Activated CD8-positive, alpha-beta T cell treated with anti-CD3 and anti-CD28 coated beads for 36 hours (primary cell): ENCODE results near the gene F2. TPM values are rescaled to one million over a fixed set of nuclear protein-coding genes. Genes with fewer than 3 reads are reported as not detected.

ENCODE experiments used
- ATAC-seq: fragments of 200-7000 bp; cut with Tn5 transposase; one replicate; pipeline ENCODE4 v1.10.0; 2021; ENCODE audit warnings: mild to moderate bottlenecking, moderate library complexity
- CTCF ChIA-PET: fragments of 350-600 bp; sonication (Branson Sonifier 250); formaldehyde crosslinking; loops from one replicate; lab custom pipeline; 2021; ENCODE audit warnings: antibody characterized with exemption; lab: Charles Lee
- POLR2A ChIA-PET: fragments of 350-600 bp; sonication (Branson Sonifier 250); formaldehyde crosslinking; loops from one replicate; lab custom pipeline; 2021; ENCODE audit warnings: antibody characterized with exemption; lab: Charles Lee
- DNase-seq: peaks from one replicate; pipeline ENCODE4 v3.0.0-alpha.2; 2020
- H3K27ac Mint-ChIP-seq: one replicate; pipeline ENCODE4 v1.8.0; 2021; ENCODE audit warnings: mild to moderate bottlenecking, mixed read lengths
- H3K27me3 Mint-ChIP-seq: one replicate; pipeline ENCODE4 v1.8.0; 2021; ENCODE audit warnings: mixed read lengths
- H3K36me3 Mint-ChIP-seq: one replicate; pipeline ENCODE4 v1.8.0; 2021; ENCODE audit warnings: low read depth, mixed read lengths
- H3K4me1 Mint-ChIP-seq: one replicate; pipeline ENCODE4 v1.8.0; 2021; ENCODE audit warnings: low read depth, mixed read lengths
- H3K4me3 Mint-ChIP-seq: one replicate; pipeline ENCODE4 v1.8.0; 2021; ENCODE audit warnings: mild to moderate bottlenecking, moderate library complexity, mixed read lengths
- H3K9me3 Mint-ChIP-seq: one replicate; pipeline ENCODE4 v1.8.0; 2021; ENCODE audit warnings: mixed read lengths
- intact Hi-C: fragments of 100-400 bp; cut with micrococcal nuclease; formaldehyde crosslinking; loops from one replicate; pipeline ENCODE4 v1.10.0; 2022
- total RNA-seq, 2 experiments: library from RNA; stranded (reverse); gene quantifications; one replicate each; pipeline ENCODE4 v1.2.3, GENCODE V29; 2021
- TF ChIP-seq, protein P1 (sequence below): fragments of 200-600 bp; IDR thresholded peaks from one replicate; pipeline ENCODE4 v1.8.0; 2022; ENCODE audit warnings: antibody characterized with exemption, mild to moderate bottlenecking

F2 gene
- total RNA-seq, 2 experiments from 2014 or later = not detected

GRCh38 chr11:46721286-46721685 is 2.3 kb downstream of the F2 start:
- POLR2A ChIA-PET = no interaction called here
- CTCF ChIA-PET = no interaction called here
- Mint-ChIP-seq H3K4me1 (peaks cover 6% of the 10 kb centered on the region), H3K9me3 (no peaks in the 10 kb centered on the region), H3K36me3 (no peaks in the 10 kb centered on the region), H3K4me3 (no peak overlapping the region), H3K27me3 (no peaks in the 10 kb centered on the region), H3K27ac (no peak overlapping the region)
- DNase-seq = no peak
- intact Hi-C loops = no loop called here
- TF ChIP-seq, protein P1, sequence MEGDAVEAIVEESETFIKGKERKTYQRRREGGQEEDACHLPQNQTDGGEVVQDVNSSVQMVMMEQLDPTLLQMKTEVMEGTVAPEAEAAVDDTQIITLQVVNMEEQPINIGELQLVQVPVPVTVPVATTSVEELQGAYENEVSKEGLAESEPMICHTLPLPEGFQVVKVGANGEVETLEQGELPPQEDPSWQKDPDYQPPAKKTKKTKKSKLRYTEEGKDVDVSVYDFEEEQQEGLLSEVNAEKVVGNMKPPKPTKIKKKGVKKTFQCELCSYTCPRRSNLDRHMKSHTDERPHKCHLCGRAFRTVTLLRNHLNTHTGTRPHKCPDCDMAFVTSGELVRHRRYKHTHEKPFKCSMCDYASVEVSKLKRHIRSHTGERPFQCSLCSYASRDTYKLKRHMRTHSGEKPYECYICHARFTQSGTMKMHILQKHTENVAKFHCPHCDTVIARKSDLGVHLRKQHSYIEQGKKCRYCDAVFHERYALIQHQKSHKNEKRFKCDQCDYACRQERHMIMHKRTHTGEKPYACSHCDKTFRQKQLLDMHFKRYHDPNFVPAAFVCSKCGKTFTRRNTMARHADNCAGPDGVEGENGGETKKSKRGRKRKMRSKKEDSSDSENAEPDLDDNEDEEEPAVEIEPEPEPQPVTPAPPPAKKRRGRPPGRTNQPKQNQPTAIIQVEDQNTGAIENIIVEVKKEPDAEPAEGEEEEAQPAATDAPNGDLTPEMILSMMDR = no peak
- no peak for ATAC-seq

DNA sequence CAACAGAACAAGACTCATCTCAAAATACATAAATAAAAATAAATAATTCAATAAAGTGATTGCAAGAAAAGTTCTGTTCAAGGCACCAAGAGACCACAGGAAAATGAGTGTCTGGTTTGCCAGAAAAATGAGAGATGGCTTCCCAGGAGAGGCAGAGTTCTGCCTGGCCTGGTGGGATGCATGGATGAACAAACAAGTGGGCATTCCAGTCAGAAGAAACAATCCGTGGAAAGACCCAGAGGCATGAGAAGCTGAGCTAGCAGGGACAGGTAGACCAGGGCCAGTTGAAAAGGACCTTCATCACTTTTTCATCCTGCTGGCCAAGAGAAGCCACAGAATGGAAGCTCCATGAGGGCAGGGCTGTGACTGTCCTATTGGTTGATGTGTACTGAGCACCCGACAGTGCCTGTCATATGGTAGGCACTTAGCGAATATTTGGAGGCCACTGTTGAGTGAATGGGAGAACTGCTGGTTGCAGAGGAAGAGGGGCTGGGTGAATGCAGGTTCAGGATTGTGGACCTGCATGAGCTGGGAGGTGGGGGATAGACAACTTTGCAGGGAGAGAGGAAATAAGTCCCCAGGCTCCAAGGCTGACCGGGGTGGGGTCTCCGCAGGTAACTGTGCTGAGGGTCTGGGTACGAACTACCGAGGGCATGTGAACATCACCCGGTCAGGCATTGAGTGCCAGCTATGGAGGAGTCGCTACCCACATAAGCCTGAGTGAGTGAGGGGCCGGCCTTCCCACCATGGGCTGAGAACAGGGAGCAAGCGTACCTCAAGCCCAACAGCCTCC is 3.7 kb downstream of the F2 start:
- H3K9me3 Mint-ChIP-seq = no peaks in the 10 kb centered on the region
- TF ChIP-seq, protein P1 = no peak
- no peak for DNase-seq
- peaks cover 6% of the 10 kb centered on the region for H3K4me1 Mint-ChIP-seq
- ChIA-PET CTCF (no interaction called here), POLR2A (no interaction called here)
- no peak overlapping the region for H3K27ac Mint-ChIP-seq
- intact Hi-C loops = no loop called here
- no peaks in the 10 kb centered on the region for H3K27me3 Mint-ChIP-seq
- no peaks in the 10 kb centered on the region for H3K36me3 Mint-ChIP-seq
- ATAC-seq = no peak
- no peak overlapping the region for H3K4me3 Mint-ChIP-seq

DNA sequence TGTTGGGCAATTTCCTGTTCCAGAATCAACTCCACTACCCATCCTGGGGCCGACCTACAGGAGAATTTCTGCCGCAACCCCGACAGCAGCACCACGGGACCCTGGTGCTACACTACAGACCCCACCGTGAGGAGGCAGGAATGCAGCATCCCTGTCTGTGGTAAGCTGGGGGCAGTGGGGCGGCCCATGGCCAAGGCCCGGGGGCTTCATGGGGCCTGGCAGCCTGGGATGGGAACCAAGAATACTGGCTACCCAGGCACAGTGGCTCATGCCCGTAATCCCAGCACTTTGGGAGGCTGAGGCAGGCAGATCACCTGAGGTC is 4.3 kb downstream of the F2 start:
- Mint-ChIP-seq H3K4me3 (no peak overlapping the region), H3K9me3 (no peaks in the 10 kb centered on the region), H3K27me3 (no peaks in the 10 kb centered on the region), H3K4me1 (peaks cover 3% of the 10 kb centered on the region), H3K27ac (no peak overlapping the region), H3K36me3 (no peaks in the 10 kb centered on the region)
- DNase-seq (no peak), ATAC-seq (no peak)
- intact Hi-C loops = no loop called here
- CTCF ChIA-PET = no interaction called here
- POLR2A ChIA-PET = no interaction called here
- TF ChIP-seq, protein P1 = no peak

DNA sequence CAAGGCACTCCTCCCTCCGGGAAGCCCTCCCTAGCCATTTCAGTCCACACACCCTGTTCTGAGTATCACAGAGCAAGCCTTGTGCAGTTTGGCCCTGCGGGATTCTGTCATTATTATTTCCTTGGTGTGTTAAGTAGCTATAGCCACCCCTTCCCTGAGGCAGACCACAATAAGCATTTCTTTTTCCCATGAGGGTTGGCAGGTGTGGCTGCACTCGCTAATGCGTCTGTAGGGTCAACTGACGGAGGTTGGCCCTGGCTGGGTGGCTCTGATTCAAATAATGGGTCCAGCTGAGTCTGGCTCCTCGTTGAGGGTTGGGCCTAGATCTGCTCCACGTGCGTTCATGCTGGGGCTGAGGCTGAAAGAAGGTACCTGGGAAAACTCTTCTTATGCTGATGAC is 5.1 kb downstream of the F2 start:
- ATAC-seq = no peak
- no peaks in the 10 kb centered on the region for H3K9me3 Mint-ChIP-seq
- TF ChIP-seq, protein P1 = no peak
- H3K4me3 Mint-ChIP-seq = no peak overlapping the region
- ChIA-PET POLR2A (no interaction called here), CTCF (no interaction called here)
- DNase-seq = no peak
- no peak overlapping the region for H3K27ac Mint-ChIP-seq
- no peaks in the 10 kb centered on the region for H3K4me1 Mint-ChIP-seq
- intact Hi-C loops = no loop called here
- H3K27me3 Mint-ChIP-seq = no peaks in the 10 kb centered on the region
- H3K36me3 Mint-ChIP-seq = no peaks in the 10 kb centered on the region

- TF ChIP-seq, protein P1 = no peak
- H3K27me3 Mint-ChIP-seq = no peaks in the 10 kb centered on the region
- ChIA-PET CTCF (no interaction called here), POLR2A (no interaction called here)
- DNase-seq (no peak), ATAC-seq (no peak)
- H3K27ac Mint-ChIP-seq = no peak overlapping the region
- H3K36me3 Mint-ChIP-seq = no peaks in the 10 kb centered on the region
- H3K4me1 Mint-ChIP-seq = no peaks in the 10 kb centered on the region
- intact Hi-C loops = no loop called here
- H3K4me3 Mint-ChIP-seq = no peak overlapping the region
- H3K9me3 Mint-ChIP-seq = no peaks in the 10 kb centered on the region
Observed at GRCh38 chr11:46725338-46726205, 6.6 kb downstream of the F2 start.
